ENCODE results near the gene TRIM63.

The TRIM63 gene

GRCh38 chr1:26005434-26006105 is 61.9 kb downstream of the TRIM63 start:
- Histone ChIP-seq H3K36me3 (ENCODE audit: control insufficient read depth, insufficient read depth, low read length) (no peaks in the 10 kb centered on the region), H3K9me3 (ENCODE audit: control insufficient read depth, low read length) (no peaks in the 10 kb centered on the region), H3K27me3 (ENCODE audit: control insufficient read depth, insufficient read depth, low read length, poor library complexity, severe bottlenecking) (no peaks in the 10 kb centered on the region), H3K4me1 (ENCODE audit: control insufficient read depth, insufficient read depth, low read length) (no peaks in the 10 kb centered on the region), H3K4me3 (ENCODE audit: insufficient read depth, low read depth, low read length) (no peak overlapping the region), H3K27ac (ENCODE audit: insufficient read depth, low read depth, low read length, poor library complexity, severe bottlenecking) (no peak overlapping the region)
- 90 to 91% methylated on average over 4 of the region's 4 CpGs for WGBS, 2 experiments

- Histone ChIP-seq H3K4me3 (ENCODE audit: insufficient read depth, low read depth, low read length) (no peak overlapping the region), H3K9me3 (ENCODE audit: control insufficient read depth, low read length) (no peaks in the 10 kb centered on the region), H3K27me3 (ENCODE audit: control insufficient read depth, insufficient read depth, low read length, poor library complexity, severe bottlenecking) (no peaks in the 10 kb centered on the region), H3K27ac (ENCODE audit: insufficient read depth, low read depth, low read length, poor library complexity, severe bottlenecking) (no peak overlapping the region), H3K4me1 (ENCODE audit: control insufficient read depth, insufficient read depth, low read length) (peaks cover 3% of the 10 kb centered on the region), H3K36me3 (ENCODE audit: control insufficient read depth, insufficient read depth, low read length) (no peaks in the 10 kb centered on the region)
- WGBS, 2 experiments: 89 to 95% methylated on average over 2 of the region's 2 CpGs
Observed at GRCh38 chr1:26003756-26004155, 63.7 kb downstream of the TRIM63 start.

- Histone ChIP-seq H3K27ac (ENCODE audit: insufficient read depth, low read depth, low read length, poor library complexity, severe bottlenecking) (no peak overlapping the region), H3K27me3 (ENCODE audit: control insufficient read depth, insufficient read depth, low read length, poor library complexity, severe bottlenecking) (no peaks in the 10 kb centered on the region), H3K36me3 (ENCODE audit: control insufficient read depth, insufficient read depth, low read length) (no peaks in the 10 kb centered on the region), H3K9me3 (ENCODE audit: control insufficient read depth, low read length) (no peaks in the 10 kb centered on the region), H3K4me3 (ENCODE audit: insufficient read depth, low read depth, low read length) (no peak overlapping the region), H3K4me1 (ENCODE audit: control insufficient read depth, insufficient read depth, low read length) (peaks cover 8% of the 10 kb centered on the region)
- 83 to 91% methylated on average over 3 to 4 of the region's 4 CpGs for WGBS, 2 experiments
Observed at GRCh38 chr1:26003262-26003661, 64.2 kb downstream of the TRIM63 start.

Measured in ectodermal cell (in vitro differentiated cells).